Suprapubic skin (tissue), 3 donors: ENCODE data around the gene MLPH.

Experiments
- POLR2A ChIP-seq, 2 donors: fragments of 450-650 bp; IDR thresholded peaks; one replicate each; pipeline ENCODE4 v1.6.1; 2017; ENCODE audit warnings: antibody characterized with exemption in 2 of 2, mild to moderate bottlenecking in 2 of 2, moderate library complexity in 2 of 2
- TF ChIP-seq, protein P1 (sequence below), 2 donors: fragments of 200-600 bp in 1 of 2; fragments of 450-650 bp in 1 of 2; sonication (generic) in 1 of 2; IDR thresholded peaks; one replicate each; pipeline ENCODE4 v1.5.1; 2016 to 2019; ENCODE audit warnings: antibody characterized with exemption in 2 of 2, mild to moderate bottlenecking in 1 of 2, moderate library complexity in 1 of 2

DNA sequence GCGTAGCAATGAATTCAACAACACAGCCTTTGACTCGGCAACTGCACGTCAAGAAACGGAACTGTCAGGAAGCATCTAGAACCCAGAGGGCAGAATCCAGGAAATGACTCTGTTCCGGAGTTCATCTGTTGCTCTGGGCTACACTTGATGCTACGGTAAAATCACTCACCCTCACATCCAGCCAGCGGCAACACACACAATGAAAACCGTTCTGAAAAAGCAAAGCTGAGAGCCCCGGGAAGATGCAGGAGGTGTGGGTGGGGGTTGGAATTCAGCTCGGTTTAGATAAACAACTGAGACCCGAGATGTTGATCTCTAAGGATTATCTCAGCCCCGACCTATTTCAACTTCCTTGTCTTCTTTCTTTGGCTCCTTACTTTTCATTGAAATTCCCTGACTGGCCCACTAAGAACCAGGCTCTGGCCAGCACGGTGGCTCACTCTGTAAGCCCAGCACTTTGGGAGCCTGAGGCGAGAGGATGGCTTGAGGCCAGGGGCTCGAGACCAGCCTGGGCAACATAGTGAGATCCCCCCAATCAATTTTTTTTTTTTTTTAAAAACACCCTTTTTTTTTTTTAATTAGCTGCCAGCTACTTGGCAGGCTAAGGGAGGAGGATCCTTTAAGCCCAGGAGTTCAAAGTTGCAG lies 116.8 kb downstream of the MLPH start:
- TF ChIP-seq, protein P1, sequence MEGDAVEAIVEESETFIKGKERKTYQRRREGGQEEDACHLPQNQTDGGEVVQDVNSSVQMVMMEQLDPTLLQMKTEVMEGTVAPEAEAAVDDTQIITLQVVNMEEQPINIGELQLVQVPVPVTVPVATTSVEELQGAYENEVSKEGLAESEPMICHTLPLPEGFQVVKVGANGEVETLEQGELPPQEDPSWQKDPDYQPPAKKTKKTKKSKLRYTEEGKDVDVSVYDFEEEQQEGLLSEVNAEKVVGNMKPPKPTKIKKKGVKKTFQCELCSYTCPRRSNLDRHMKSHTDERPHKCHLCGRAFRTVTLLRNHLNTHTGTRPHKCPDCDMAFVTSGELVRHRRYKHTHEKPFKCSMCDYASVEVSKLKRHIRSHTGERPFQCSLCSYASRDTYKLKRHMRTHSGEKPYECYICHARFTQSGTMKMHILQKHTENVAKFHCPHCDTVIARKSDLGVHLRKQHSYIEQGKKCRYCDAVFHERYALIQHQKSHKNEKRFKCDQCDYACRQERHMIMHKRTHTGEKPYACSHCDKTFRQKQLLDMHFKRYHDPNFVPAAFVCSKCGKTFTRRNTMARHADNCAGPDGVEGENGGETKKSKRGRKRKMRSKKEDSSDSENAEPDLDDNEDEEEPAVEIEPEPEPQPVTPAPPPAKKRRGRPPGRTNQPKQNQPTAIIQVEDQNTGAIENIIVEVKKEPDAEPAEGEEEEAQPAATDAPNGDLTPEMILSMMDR (IDR thresholded peaks at IDR 0.05) = no peak
- TF ChIP-seq POLR2A (IDR thresholded peaks at IDR 0.05) = peak in 1 of 2 donors; percentile 34
